GM10266 (cell line): Measurements from ENCODE around the gene RBM3.

Experiments used
- DNase-seq: peaks from one replicate; pipeline ENCODE4 v3.0.0; 2012; ENCODE audit errors: extremely low spot score
- TF ChIP-seq, protein P1 (sequence below): IDR thresholded peaks from 2 replicates; pipeline ENCODE4 v1.5.1; 2012; ENCODE audit warnings: mild to moderate bottlenecking, low read depth; ENCODE audit not compliant: control insufficient read depth, insufficient read depth; ENCODE audit errors: missing control alignments

Gene RBM3

GRCh38 chrX:48559636-48560035 lies 14.6 kb upstream of the RBM3 start:
- TF ChIP-seq, protein P1, sequence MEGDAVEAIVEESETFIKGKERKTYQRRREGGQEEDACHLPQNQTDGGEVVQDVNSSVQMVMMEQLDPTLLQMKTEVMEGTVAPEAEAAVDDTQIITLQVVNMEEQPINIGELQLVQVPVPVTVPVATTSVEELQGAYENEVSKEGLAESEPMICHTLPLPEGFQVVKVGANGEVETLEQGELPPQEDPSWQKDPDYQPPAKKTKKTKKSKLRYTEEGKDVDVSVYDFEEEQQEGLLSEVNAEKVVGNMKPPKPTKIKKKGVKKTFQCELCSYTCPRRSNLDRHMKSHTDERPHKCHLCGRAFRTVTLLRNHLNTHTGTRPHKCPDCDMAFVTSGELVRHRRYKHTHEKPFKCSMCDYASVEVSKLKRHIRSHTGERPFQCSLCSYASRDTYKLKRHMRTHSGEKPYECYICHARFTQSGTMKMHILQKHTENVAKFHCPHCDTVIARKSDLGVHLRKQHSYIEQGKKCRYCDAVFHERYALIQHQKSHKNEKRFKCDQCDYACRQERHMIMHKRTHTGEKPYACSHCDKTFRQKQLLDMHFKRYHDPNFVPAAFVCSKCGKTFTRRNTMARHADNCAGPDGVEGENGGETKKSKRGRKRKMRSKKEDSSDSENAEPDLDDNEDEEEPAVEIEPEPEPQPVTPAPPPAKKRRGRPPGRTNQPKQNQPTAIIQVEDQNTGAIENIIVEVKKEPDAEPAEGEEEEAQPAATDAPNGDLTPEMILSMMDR = no peak
- DNase-seq = no peak

DNA sequence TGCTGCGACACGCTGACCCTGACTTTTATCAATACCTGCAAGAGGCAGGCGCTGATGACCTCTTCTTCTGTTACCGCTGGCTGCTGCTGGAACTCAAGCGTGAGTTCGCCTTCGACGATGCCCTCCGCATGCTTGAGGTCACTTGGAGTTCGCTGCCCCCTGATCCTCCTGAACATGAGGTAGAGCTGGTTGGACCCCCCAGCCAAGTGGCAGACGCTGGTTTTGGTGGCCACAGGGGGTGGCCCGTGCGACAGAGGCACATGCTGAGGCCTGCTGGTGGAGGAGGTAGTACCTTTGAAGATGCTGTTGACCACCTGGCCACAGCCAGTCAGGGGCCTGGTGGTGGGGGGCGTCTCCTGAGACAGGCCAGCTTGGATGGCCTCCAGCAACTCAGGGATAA lies 14.2 kb upstream of the RBM3 start:
- TF ChIP-seq, protein P1 = no peak
- DNase-seq = no peak

DNA sequence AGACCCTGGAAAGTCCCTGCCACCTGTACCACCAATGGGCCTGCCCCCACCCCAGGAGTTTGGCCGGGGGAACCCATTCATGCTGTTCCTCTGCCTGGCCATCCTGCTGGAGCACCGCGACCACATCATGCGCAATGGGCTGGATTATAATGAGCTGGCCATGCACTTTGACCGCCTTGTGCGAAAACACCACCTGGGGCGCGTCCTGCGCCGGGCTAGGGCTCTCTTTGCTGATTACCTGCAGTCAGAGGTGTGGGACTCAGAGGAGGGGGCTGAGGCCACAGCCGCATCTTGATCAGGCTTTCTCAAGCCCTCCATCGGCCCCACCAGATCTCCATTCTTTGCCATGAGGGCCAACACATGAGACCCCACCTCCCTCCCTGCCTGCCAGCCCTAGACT lies 13.6 kb upstream of the RBM3 start:
- TF ChIP-seq, protein P1 = no peak

DNA sequence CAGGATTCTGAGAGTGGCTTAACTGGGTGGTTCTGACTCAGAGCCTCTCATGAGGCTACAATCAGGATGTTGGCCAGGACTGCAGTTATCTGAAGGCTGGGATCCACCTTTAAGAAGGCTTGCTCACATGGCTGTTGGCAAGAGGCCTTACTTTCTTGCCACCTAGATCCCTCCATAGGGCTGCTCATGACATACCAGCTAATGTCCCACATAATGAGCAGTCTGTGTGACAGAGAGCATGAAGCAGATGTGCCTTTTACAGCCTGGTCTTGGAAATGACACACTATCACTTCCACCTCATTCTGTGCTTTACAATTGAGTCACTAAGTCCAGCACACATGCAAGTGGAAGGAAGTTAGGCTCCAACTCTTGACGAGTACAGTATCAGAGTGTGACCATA lies 4.3 kb upstream of the RBM3 start:
- TF ChIP-seq, protein P1 = no peak
- DNase-seq = peak; percentile 7

More for the DNA sequence above, 13.6 kb upstream of the RBM3 start:
- no peak for DNase-seq

- no peak for DNase-seq
- TF ChIP-seq, protein P1 = no peak
These were observed 504 bp upstream of the RBM3 start for GRCh38 chrX:48573690-48574269.

DNA sequence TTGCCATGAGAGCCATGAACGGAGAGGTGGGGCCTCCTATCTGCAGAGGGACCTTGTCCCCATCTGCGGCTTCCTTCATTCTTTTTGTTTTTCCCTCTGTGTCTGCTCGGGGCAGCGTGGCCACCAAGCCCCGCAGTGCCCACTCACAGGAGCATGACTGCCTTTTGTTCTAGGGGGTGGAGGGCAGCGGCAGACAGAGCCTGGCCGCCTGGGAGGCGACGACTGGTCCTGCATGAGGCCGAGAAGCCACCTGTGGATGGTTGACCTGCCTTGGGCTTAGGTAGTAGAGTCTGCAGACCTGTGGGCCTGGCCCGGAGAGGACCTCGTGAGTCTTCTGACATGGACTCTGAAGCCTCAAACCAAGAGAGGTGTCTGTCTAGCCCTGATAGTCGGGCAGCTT lies 1.4 kb downstream of the RBM3 start:
- TF ChIP-seq, protein P1 = no peak
- no peak for DNase-seq

DNA sequence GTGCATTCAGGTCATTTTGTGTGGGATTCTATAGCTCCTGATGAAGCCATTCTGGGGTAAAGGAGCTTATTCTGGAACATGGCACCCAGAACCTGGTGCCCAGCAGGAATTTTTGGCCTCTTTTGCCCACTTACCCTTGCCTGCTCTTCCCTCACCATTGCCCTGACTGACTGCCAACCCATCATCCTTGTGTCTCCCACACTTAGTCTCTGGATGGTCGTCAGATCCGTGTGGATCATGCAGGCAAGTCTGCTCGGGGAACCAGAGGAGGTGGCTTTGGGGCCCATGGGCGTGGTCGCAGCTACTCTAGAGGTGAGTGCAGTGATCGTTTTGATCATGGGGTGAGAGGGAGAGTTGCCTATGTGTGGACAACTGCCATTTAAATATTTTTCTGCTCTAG lies 1.8 kb downstream of the RBM3 start:
- no peak for DNase-seq
- TF ChIP-seq, protein P1 = no peak
